H1 (cell line): ENCODE measurements around the gene TRNP1. TPM values are rescaled to one million over a fixed set of nuclear protein-coding genes. Genes with fewer than 3 reads are reported as not detected.

Source experiments
- CTCF ChIA-PET: fragments of 300-600 bp; sonication (Branson Sonifier 250); formaldehyde crosslinking; loops from one replicate; lab custom pipeline; 2021; ENCODE audit not compliant: partially characterized antibody; lab: Charles Lee
- POLR2A ChIA-PET: fragments of 300-600 bp; sonication (Branson Sonifier 250); formaldehyde crosslinking; loops from one replicate; lab custom pipeline; 2021; ENCODE audit warnings: inconsistent platforms; ENCODE audit not compliant: partially characterized antibody; lab: Charles Lee
- DNase-seq, 2 experiments: peaks; one replicate each; pipeline versions ENCODE4 v3.0.0 to v3.0.0-alpha.2; 2010 to 2022; ENCODE audit warnings: low spot score in 2 of 2, low read depth in 1 of 2, mixed read lengths in 1 of 2
- FAIRE-seq: peaks from 2 replicates; lab custom pipeline; 2011; peaks lifted over from hg19 to GRCh38; lab: Jason Lieb, UNC
- H2AFZ ChIP-seq: 2 replicates; pipeline ENCODE4 v1.8.1; 2012; ENCODE audit warnings: low read length, inconsistent platforms
- H2AK5ac ChIP-seq: 2 replicates; pipeline ENCODE4 v1.6.1; 2013; ENCODE audit warnings: low read depth, low read length
- H2BK120ac ChIP-seq: replicated peaks from 2 replicates; pipeline ENCODE3; 2013; ENCODE audit warnings: low read depth, low read length, inconsistent platforms
- H2BK12ac ChIP-seq: 2 replicates; pipeline ENCODE4 v1.6.1; 2013; ENCODE audit warnings: low read depth, low read length
- H2BK15ac ChIP-seq: 2 replicates; pipeline ENCODE4 v1.6.1; 2013; ENCODE audit warnings: low read length
- H2BK20ac ChIP-seq: 2 replicates; pipeline ENCODE4 v1.6.1; 2013; ENCODE audit warnings: low read length
- H2BK5ac ChIP-seq: 2 replicates; pipeline ENCODE4 v1.6.1; 2013; ENCODE audit warnings: low read depth, low read length
- H3K14ac ChIP-seq: 2 replicates; pipeline ENCODE4 v1.6.1; 2013; ENCODE audit warnings: inconsistent platforms; ENCODE audit not compliant: insufficient read length
- H3K18ac ChIP-seq: 2 replicates; pipeline ENCODE4 v1.6.1; 2013; ENCODE audit warnings: low read length; ENCODE audit errors: extremely low read depth
- H3K23ac ChIP-seq: 2 replicates; pipeline ENCODE4 v1.6.1; 2013; ENCODE audit warnings: inconsistent platforms; ENCODE audit not compliant: insufficient read length
- H3K23me2 ChIP-seq: 2 replicates; pipeline ENCODE4 v1.6.1; 2013; ENCODE audit warnings: low read depth, low read length
- H3K27ac ChIP-seq: 2 replicates; pipeline ENCODE4 v1.6.1; 2011; ENCODE audit warnings: low read depth, low read length, inconsistent platforms
- H3K27me3 ChIP-seq, 4 experiments: replicated peaks in 1 of 4; 1 replicate in 1 of 4; 2 replicates in 3 of 4; pipeline versions ENCODE4 v1.6.1 to v1.8.1; 2011 to 2013; ENCODE audit warnings: low read length in 3 of 4, mild to moderate bottlenecking in 3 of 4, inconsistent platforms in 2 of 4, mixed read lengths in 2 of 4, moderate library complexity in 1 of 4; ENCODE audit not compliant: control insufficient read depth in 3 of 4, insufficient read depth in 3 of 4; ENCODE audit errors: extremely low read depth in 1 of 4
- H3K36me3 ChIP-seq, 4 experiments: 2 replicates each; pipeline versions ENCODE4 v1.6.1 to v1.8.1; 2011 to 2013; ENCODE audit warnings: mild to moderate bottlenecking in 4 of 4, low read length in 3 of 4, moderate library complexity in 2 of 4, control low read depth in 1 of 4, inconsistent platforms in 1 of 4; ENCODE audit not compliant: insufficient read depth in 4 of 4, control insufficient read depth in 2 of 4
- H3K4ac ChIP-seq: replicated peaks from 2 replicates; pipeline ENCODE3; 2013; ENCODE audit warnings: low read length, low read depth, mixed read lengths, inconsistent platforms; ENCODE audit not compliant: insufficient read length
- H3K4me1 ChIP-seq, 4 experiments: replicated peaks in 1 of 4; 1 replicate in 1 of 4; 2 replicates in 3 of 4; pipeline versions ENCODE4 v1.6.1 to v1.8.1; 2011 to 2013; ENCODE audit warnings: low read length in 3 of 4, inconsistent platforms in 2 of 4, mixed read lengths in 1 of 4; ENCODE audit not compliant: insufficient read depth in 4 of 4, control insufficient read depth in 3 of 4
- H3K4me2 ChIP-seq, 2 experiments: 2 replicates each; pipeline versions ENCODE4 v1.6.1 to v1.8.1; 2011 to 2013; ENCODE audit warnings: low read depth in 2 of 2, low read length in 2 of 2, control low read depth in 1 of 2, inconsistent platforms in 1 of 2, mild to moderate bottlenecking in 1 of 2; ENCODE audit not compliant: insufficient read depth in 1 of 2
- H3K4me3 ChIP-seq, 4 experiments: fragments of 200-600, 300-600 bp in 1 of 4; sonication (generic), shearing (Covaris generic), sonication (Bioruptor Twin) in 1 of 4; 2 replicates each; pipeline versions ENCODE4 v1.5.1 to v1.8.1; 2011 to 2016; ENCODE audit warnings: low read length in 4 of 4, low read depth in 3 of 4, control low read depth in 2 of 4, inconsistent platforms in 2 of 4, mild to moderate bottlenecking in 2 of 4, mixed read lengths in 1 of 4, moderate library complexity in 1 of 4; ENCODE audit not compliant: insufficient read depth in 2 of 4; ENCODE audit errors: extremely low read depth in 1 of 4
- H3K56ac ChIP-seq: replicated peaks from 2 replicates; pipeline ENCODE3; 2013; ENCODE audit warnings: low read depth, mild to moderate bottlenecking, mixed read lengths, low read length, inconsistent platforms; ENCODE audit not compliant: insufficient read length
- H3K79me1 ChIP-seq: 2 replicates; pipeline ENCODE4 v1.6.1; 2013; ENCODE audit warnings: low read depth, low read length, control low read depth
- H3K79me2 ChIP-seq, 2 experiments: 2 replicates each; pipeline versions ENCODE4 v1.6.1 to v1.8.1; 2012 to 2013; ENCODE audit warnings: low read length in 2 of 2, mild to moderate bottlenecking in 2 of 2, inconsistent platforms in 1 of 2; ENCODE audit not compliant: insufficient read depth in 2 of 2, control insufficient read depth in 1 of 2
- H3K9ac ChIP-seq, 4 experiments: replicated peaks in 1 of 4; 1 replicate in 1 of 4; 2 replicates in 3 of 4; pipeline versions ENCODE4 v1.6.1 to v1.8.1; 2011 to 2013; ENCODE audit warnings: low read depth in 3 of 4, low read length in 3 of 4, control low read depth in 2 of 4, mild to moderate bottlenecking in 2 of 4, moderate library complexity in 2 of 4, inconsistent platforms in 1 of 4; ENCODE audit errors: extremely low read depth in 1 of 4
- H3K9me3 ChIP-seq, 2 experiments: 2 replicates each; pipeline versions ENCODE4 v1.6.1 to v1.8.1; 2012 to 2013; ENCODE audit warnings: mild to moderate bottlenecking in 2 of 2, moderate library complexity in 2 of 2, control low read depth in 1 of 2, inconsistent platforms in 1 of 2, low read depth in 1 of 2, low read length in 1 of 2, mixed read lengths in 1 of 2; ENCODE audit not compliant: insufficient read depth in 2 of 2
- H4K20me1 ChIP-seq, 2 experiments: replicated peaks in 1 of 2; 2 replicates each; pipeline versions ENCODE3 to v1.8.1; 2011 to 2013; ENCODE audit warnings: inconsistent platforms in 2 of 2, low read length in 2 of 2, mild to moderate bottlenecking in 1 of 2; ENCODE audit not compliant: insufficient read depth in 2 of 2, control insufficient read depth in 1 of 2
- H4K5ac ChIP-seq: 2 replicates; pipeline ENCODE4 v1.6.1; 2013; ENCODE audit warnings: low read length, low read depth, mixed read lengths, inconsistent platforms; ENCODE audit not compliant: insufficient read length
- H4K8ac ChIP-seq: 2 replicates; pipeline ENCODE4 v1.8.0; 2013; ENCODE audit warnings: mild to moderate bottlenecking, moderate library complexity, low read length, inconsistent platforms; ENCODE audit not compliant: insufficient read depth; ENCODE audit errors: extremely low read depth
- H4K91ac ChIP-seq: replicated peaks from 2 replicates; pipeline ENCODE3; 2013; ENCODE audit warnings: low read length, mixed read lengths, inconsistent platforms; ENCODE audit not compliant: insufficient read length
- ASH2L ChIP-seq: fragments of 200-600, 300-600 bp; sonication (generic); IDR thresholded peaks from one replicate; pipeline ENCODE4 v1.7.1; 2017; ENCODE audit warnings: low read length
- CHD2 ChIP-seq: IDR thresholded peaks from 2 replicates; pipeline ENCODE4 v1.6.1; 2012; ENCODE audit warnings: low read length, improper control_type of control experiment
- CREB1 ChIP-seq: IDR thresholded peaks from 2 replicates; pipeline ENCODE4 v1.6.1; 2012; ENCODE audit warnings: inconsistent platforms
- EP300 ChIP-seq, 2 experiments: IDR thresholded peaks; 1 replicate in 1 of 2; 2 replicates in 1 of 2; pipeline ENCODE4 v1.6.1; 2011 to 2012; ENCODE audit warnings: low read depth in 2 of 2, low read length in 2 of 2, mild to moderate bottlenecking in 2 of 2, borderline replicate concordance in 1 of 2, inconsistent platforms in 1 of 2, moderate library complexity in 1 of 2
- HDAC6 ChIP-seq: IDR thresholded peaks from one replicate; pipeline ENCODE4 v1.7.1; 2012; ENCODE audit warnings: low read depth, mild to moderate bottlenecking, inconsistent platforms, low read length, moderate library complexity
- KDM4A ChIP-seq: IDR thresholded peaks from one replicate; pipeline ENCODE4 v1.7.1; 2012; ENCODE audit warnings: low read depth, mild to moderate bottlenecking, moderate library complexity, low read length, inconsistent platforms; ENCODE audit not compliant: severe bottlenecking
- MAX ChIP-seq: IDR thresholded peaks from 2 replicates; pipeline ENCODE4 v1.6.1; 2012; ENCODE audit warnings: inconsistent platforms
- POLR2AphosphoS5 ChIP-seq: IDR thresholded peaks from 2 replicates; pipeline ENCODE4 v1.6.1; 2011; ENCODE audit warnings: low read depth, low read length
- RFX5 ChIP-seq: IDR thresholded peaks from 2 replicates; pipeline ENCODE4 v1.6.1; 2011; ENCODE audit warnings: low read depth, low read length, improper control_type of control experiment, borderline replicate concordance
- SP1 ChIP-seq: IDR thresholded peaks from 2 replicates; pipeline ENCODE4 v1.6.1; 2011; ENCODE audit warnings: low read depth, low read length
- TAF1 ChIP-seq: IDR thresholded peaks from 2 replicates; pipeline ENCODE4 v1.6.1; 2011; ENCODE audit warnings: mild to moderate bottlenecking, low read depth, low read length
- WGBS, 2 experiments: shearing (Covaris generic) in 1 of 2; methylation state at CpG; one replicate each; pipeline versions ENCODE4 v1.1.6 to v1.1.7; 2013 to 2015; ENCODE audit warnings: low lambda C conversion rate in 2 of 2, mixed read lengths in 2 of 2, inconsistent platforms in 1 of 2, low coverage in 1 of 2, missing lambda C conversion rate in 1 of 2; ENCODE audit not compliant: insufficient replicate concordance in 2 of 2, insufficient coverage in 1 of 2, insufficient read length in 1 of 2; ENCODE audit errors: extremely low coverage in 1 of 2, missing lambda C conversion rate in 1 of 2; 5-methylcytosine and 5-hydroxymethylcytosine counted together
- polyA plus RNA-seq, 7 experiments: library from polyadenylated mRNA; depleted of rRNA in 3 of 7; stranded (reverse) in 5 of 7; unstranded in 2 of 7; fragments of >200 nt in 5 of 7; fragments of 200-250 nt in 2 of 7; gene quantifications; 1 replicate in 5 of 7; 2 replicates in 1 of 7; 4 replicates in 1 of 7; pipeline versions ENCODE4 v1.2.1 to v1.2.3, GENCODE V29; 2011 to 2013; ENCODE audit warnings: missing spikeins in 2 of 7, mixed read lengths in 2 of 7
- total RNA-seq: library from RNA; stranded (reverse); fragmentation: NEBNext Ultra II Directional; extraction: Animal tissue kit (Norgen Biotek cat#: 25700); gene quantifications from 2 replicates; pipeline ENCODE4 v1.2.1, GENCODE V29; 2021
- TF ChIP-seq, protein P1 (sequence below): IDR thresholded peaks from 2 replicates; pipeline ENCODE4 v1.6.1; 2011; ENCODE audit warnings: low read depth, mild to moderate bottlenecking, low read length; ENCODE audit not compliant: insufficient read depth
- TF ChIP-seq, protein P2 (sequence below): IDR thresholded peaks from 2 replicates; pipeline ENCODE4 v1.6.1; 2012; ENCODE audit warnings: inconsistent platforms

TRNP1 gene
- total and polyA plus RNA-seq, 2 of the 8 experiments (the other 6 are each of a cell fraction or from before 2014, with no cell fraction given), result 51.7 to 102 TPM

DNA sequence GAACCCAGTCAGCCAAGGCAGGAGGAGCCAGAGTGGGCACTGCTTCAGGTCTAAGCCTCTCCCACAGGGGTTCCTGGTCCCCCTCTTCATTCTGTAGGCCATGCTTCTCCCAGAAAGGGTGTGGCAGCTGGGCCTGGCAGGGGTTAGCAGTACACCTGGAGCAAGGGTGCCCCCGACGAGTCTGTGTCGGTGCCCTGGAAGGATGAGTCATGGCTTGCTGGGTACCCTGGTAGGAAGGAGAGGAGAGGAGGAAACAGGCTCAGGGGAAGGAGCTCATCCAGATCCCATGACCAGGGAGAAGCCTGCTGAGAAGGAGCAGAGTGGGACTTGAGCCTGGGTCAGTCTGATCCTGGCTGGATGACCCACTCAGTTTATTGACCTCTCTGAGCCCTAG lies 43.6 kb upstream of the TRNP1 start:
- POLR2A ChIA-PET, result interaction anchor here (0.6 to 5.3 kb wide), 10 partner anchors 9 to 362 kb away, joined by 3 to 26 read pairs (median 6); partner anchors contain the start of genes GPATCH3, GPN2, KDF1 and NUDC
- CTCF ChIA-PET, result interaction anchor here (0.8 to 1.5 kb wide), 6 partner anchors 8 to 47 kb away, joined by 3 to 4 read pairs (median 3); no protein-coding TSS in a partner anchor
- TF ChIP-seq TAF1 (no peak), ASH2L (no peak), RFX5 (no peak), POLR2AphosphoS5 (no peak), HDAC6 (no peak), SP1 (no peak), KDM4A (no peak), CHD2 (no peak), MAX (no peak), CREB1 (no peak), EP300 (IDR thresholded peaks at IDR 0.05; ENCODE audit: borderline replicate concordance in 1 of 2, low read depth in 2 of 2, low read length in 2 of 2) (no peak)
- TF ChIP-seq, protein P1, sequence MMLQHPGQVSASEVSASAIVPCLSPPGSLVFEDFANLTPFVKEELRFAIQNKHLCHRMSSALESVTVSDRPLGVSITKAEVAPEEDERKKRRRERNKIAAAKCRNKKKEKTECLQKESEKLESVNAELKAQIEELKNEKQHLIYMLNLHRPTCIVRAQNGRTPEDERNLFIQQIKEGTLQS, result no peak
- TF ChIP-seq, protein P2, sequence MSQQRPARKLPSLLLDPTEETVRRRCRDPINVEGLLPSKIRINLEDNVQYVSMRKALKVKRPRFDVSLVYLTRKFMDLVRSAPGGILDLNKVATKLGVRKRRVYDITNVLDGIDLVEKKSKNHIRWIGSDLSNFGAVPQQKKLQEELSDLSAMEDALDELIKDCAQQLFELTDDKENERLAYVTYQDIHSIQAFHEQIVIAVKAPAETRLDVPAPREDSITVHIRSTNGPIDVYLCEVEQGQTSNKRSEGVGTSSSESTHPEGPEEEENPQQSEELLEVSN, result no peak

More for the DNA sequence above, 43.6 kb upstream of the TRNP1 start:
- H2BK5ac ChIP-seq, result no peak overlapping the region
- H3K4me1 ChIP-seq, result no peaks in the 10 kb centered on the region
- H3K27me3 ChIP-seq, result no peaks in the 10 kb centered on the region
- no peaks in the 10 kb centered on the region for H3K79me1 ChIP-seq
- no peak overlapping the region for H3K27ac ChIP-seq
- no peak overlapping the region for H3K9ac ChIP-seq
- FAIRE-seq (no peak), DNase-seq (no peak)
- no peak overlapping the region for H3K4me2 ChIP-seq
- no peak overlapping the region for H2BK12ac ChIP-seq
- no peak overlapping the region for H3K4me3 ChIP-seq
- no peak overlapping the region for H2AK5ac ChIP-seq
- peaks cover 0 to 5% of the 10 kb centered on the region in 2 experiments for H4K20me1 ChIP-seq
- H4K5ac ChIP-seq, result no peak overlapping the region
- no peak overlapping the region for H3K56ac ChIP-seq
- H2BK20ac ChIP-seq, result no peak overlapping the region
- H2BK15ac ChIP-seq, result no peak overlapping the region
- no peak overlapping the region for H3K23ac ChIP-seq
- whole genome bisulfite sequencing, 2 experiments, result 77% methylated on average over 3 of the region's 3 CpGs; no CpG with 5 or more reads in 1 of the 2 experiments
- no peak overlapping the region for H3K14ac ChIP-seq
- H3K36me3 ChIP-seq, result peaks cover 2 to 33% (median 12%) of the 10 kb centered on the region in 4 experiments; a peak in 7 of 8 replicates
- H3K18ac ChIP-seq, result no peak overlapping the region
- H2AFZ ChIP-seq, result no peak overlapping the region
- H4K8ac ChIP-seq, result no peak overlapping the region
- H2BK120ac ChIP-seq, result no peak overlapping the region
- no peak overlapping the region for H4K91ac ChIP-seq
- no peak overlapping the region for H3K4ac ChIP-seq
- H3K9me3 ChIP-seq, result no peaks in the 10 kb centered on the region
- no peaks in the 10 kb centered on the region for H3K79me2 ChIP-seq
- no peaks in the 10 kb centered on the region for H3K23me2 ChIP-seq
